Neural progenitor cell (in vitro differentiated cells): ENCODE data around the gene OSBPL8. TPM values are rescaled to one million over a fixed set of nuclear protein-coding genes. Genes with fewer than 3 reads are reported as not detected.

ENCODE experiments used
- DNase-seq: peaks from one replicate; pipeline ENCODE4 v3.0.0-alpha.2; 2016; ENCODE audit warnings: low spot score
- H2AFZ ChIP-seq: fragments of 200-600 bp; sonication (generic); replicated peaks from 2 replicates; pipeline ENCODE4 v1.6.1; 2016; ENCODE audit warnings: antibody characterized with exemption
- H3F3A ChIP-seq: fragments of 200-600 bp; sonication (generic); 2 replicates; pipeline ENCODE4 v1.6.1; 2016; ENCODE audit warnings: antibody characterized with exemption, low read depth
- H3K27ac ChIP-seq: fragments of 200-600 bp; sonication (generic); 2 replicates; pipeline ENCODE4 v1.5.1; 2016; ENCODE audit warnings: mild to moderate bottlenecking
- H3K27me3 ChIP-seq: fragments of 200-600 bp; sonication (generic); 2 replicates; pipeline ENCODE4 v1.6.1; 2016; ENCODE audit warnings: mild to moderate bottlenecking, moderate library complexity
- H3K36me3 ChIP-seq: fragments of 200-600 bp; sonication (generic); 2 replicates; pipeline ENCODE4 v1.5.1; 2016
- H3K4me1 ChIP-seq: fragments of 200-600 bp; sonication (generic); 2 replicates; pipeline ENCODE4 v1.6.1; 2016; ENCODE audit warnings: mixed run types
- H3K4me2 ChIP-seq: fragments of 200-600 bp; sonication (generic); 2 replicates; pipeline ENCODE4 v1.6.1; 2016
- H3K4me3 ChIP-seq: fragments of 200-600 bp; sonication (generic); 2 replicates; pipeline ENCODE4 v1.5.1; 2016
- H3K79me2 ChIP-seq: fragments of 200-600 bp; sonication (generic); 2 replicates; pipeline ENCODE4 v1.6.1; 2016; ENCODE audit warnings: low read depth
- H3K9ac ChIP-seq: fragments of 200-600 bp; sonication (generic); 2 replicates; pipeline ENCODE4 v1.6.1; 2016
- H3K9me3 ChIP-seq: fragments of 200-600 bp; sonication (generic); 2 replicates; pipeline ENCODE4 v1.5.1; 2016; ENCODE audit warnings: low read depth
- H4K20me1 ChIP-seq: fragments of 200-600 bp; sonication (generic); 2 replicates; pipeline ENCODE4 v1.6.1; 2016; ENCODE audit warnings: low read depth
- H3K27ac Mint-ChIP-seq: 3 replicates; pipeline ENCODE4 v1.8.0; 2021; ENCODE audit warnings: mixed read lengths
- H3K27me3 Mint-ChIP-seq: 2 replicates; pipeline ENCODE4 v1.8.0; 2022; ENCODE audit warnings: low read depth, mild to moderate bottlenecking, inconsistent platforms, moderate library complexity, mixed read lengths; ENCODE audit not compliant: insufficient read depth
- H3K36me3 Mint-ChIP-seq: 3 replicates; pipeline ENCODE4 v1.8.0; 2021; ENCODE audit warnings: mixed read lengths
- H3K4me1 Mint-ChIP-seq: 3 replicates; pipeline ENCODE4 v1.8.0; 2021; ENCODE audit warnings: mixed read lengths
- H3K4me3 Mint-ChIP-seq: 3 replicates; pipeline ENCODE4 v1.8.0; 2021; ENCODE audit warnings: mild to moderate bottlenecking, moderate library complexity, mixed read lengths
- H3K9me3 Mint-ChIP-seq: 3 replicates; pipeline ENCODE4 v1.8.0; 2020; ENCODE audit warnings: mixed read lengths
- CTCF ChIP-seq: fragments of 200-600 bp; sonication (generic); IDR thresholded peaks from 2 replicates; pipeline ENCODE4 v1.5.1; 2017; ENCODE audit warnings: antibody characterized with exemption, mild to moderate bottlenecking
- EZH2 ChIP-seq: fragments of 200-600 bp; sonication (generic); IDR thresholded peaks from 2 replicates; pipeline ENCODE4 v1.6.1; 2017; ENCODE audit warnings: antibody characterized with exemption, mild to moderate bottlenecking, moderate library complexity
- EZH2phosphoT487 ChIP-seq: fragments of 200-600 bp; sonication (generic); IDR thresholded peaks from 2 replicates; pipeline ENCODE4 v1.6.1; 2017; ENCODE audit warnings: antibody characterized with exemption
- total RNA-seq: library from RNA; depleted of rRNA; stranded (reverse); fragments of >200 nt; gene quantifications from 2 replicates; pipeline ENCODE4 v1.2.3, GENCODE V29; 2015; ENCODE audit warnings: low replicate concordance

OSBPL8 gene
- total RNA-seq, 1 donor from 2014 or later = 93.6 TPM

GRCh38 chr12:76568888-76569551 lies 9.4 kb upstream of the OSBPL8 start:
- DNase-seq = no peak
- no peaks in the 10 kb centered on the region for H3K9me3 ChIP-seq
- peaks cover 5% of the 10 kb centered on the region for H3K4me1 Mint-ChIP-seq
- H3F3A ChIP-seq = no peaks in the 10 kb centered on the region
- H3K9me3 Mint-ChIP-seq = peaks cover 11% of the 10 kb centered on the region
- peaks cover 3% of the 10 kb centered on the region for H3K36me3 Mint-ChIP-seq
- TF ChIP-seq CTCF (no peak), EZH2 (no peak), EZH2phosphoT487 (no peak)
- no peak overlapping the region for H3K4me3 Mint-ChIP-seq
- H4K20me1 ChIP-seq = no peaks in the 10 kb centered on the region
- no peaks in the 10 kb centered on the region for H3K27me3 Mint-ChIP-seq
- H3K4me2 ChIP-seq = no peak overlapping the region
- H3K27ac Mint-ChIP-seq = no peak overlapping the region
- no peaks in the 10 kb centered on the region for H3K79me2 ChIP-seq
- no peaks in the 10 kb centered on the region for H3K27me3 ChIP-seq
- no peak overlapping the region for H2AFZ ChIP-seq
- H3K4me1 ChIP-seq = no peaks in the 10 kb centered on the region
- no peak overlapping the region for H3K27ac ChIP-seq
- H3K9ac ChIP-seq = no peak overlapping the region
- H3K4me3 ChIP-seq = no peak overlapping the region
- H3K36me3 ChIP-seq = no peaks in the 10 kb centered on the region

GRCh38 chr12:76568130-76568529 lies 8.6 kb upstream of the OSBPL8 start:
- Histone ChIP-seq H3K27me3 (no peaks in the 10 kb centered on the region), H3K9ac (no peak overlapping the region), H3K4me1 (peaks cover under 1% of the 10 kb centered on the region), H3K4me2 (no peak overlapping the region), H3K9me3 (no peaks in the 10 kb centered on the region), H3K4me3 (no peak overlapping the region), H4K20me1 (no peaks in the 10 kb centered on the region), H3F3A (no peaks in the 10 kb centered on the region), H3K79me2 (no peaks in the 10 kb centered on the region), H3K36me3 (no peaks in the 10 kb centered on the region), H2AFZ (no peak overlapping the region), H3K27ac (no peak overlapping the region)
- H3K4me1 Mint-ChIP-seq = peaks cover 5% of the 10 kb centered on the region
- H3K36me3 Mint-ChIP-seq = peaks cover 3% of the 10 kb centered on the region
- no peak for DNase-seq
- no peak for TF ChIP-seq CTCF
- no peak for TF ChIP-seq EZH2
- no peak for TF ChIP-seq EZH2phosphoT487
- peaks cover 8% of the 10 kb centered on the region for H3K9me3 Mint-ChIP-seq
- H3K27ac Mint-ChIP-seq = no peak overlapping the region
- H3K27me3 Mint-ChIP-seq = no peaks in the 10 kb centered on the region
- H3K4me3 Mint-ChIP-seq = no peak overlapping the region

GRCh38 chr12:76563061-76563460 lies 3.5 kb upstream of the OSBPL8 start:
- no peaks in the 10 kb centered on the region for H3K27me3 ChIP-seq
- H3K79me2 ChIP-seq = peaks cover 9% of the 10 kb centered on the region
- no peaks in the 10 kb centered on the region for H3K9me3 Mint-ChIP-seq
- H3K27ac ChIP-seq = no peak overlapping the region
- H3K4me3 ChIP-seq = no peak overlapping the region
- no peak overlapping the region for H3K4me3 Mint-ChIP-seq
- peak overlapping the region; percentile 64 for H2AFZ ChIP-seq
- H3K4me2 ChIP-seq = no peak overlapping the region
- H3K4me1 ChIP-seq = peaks cover 26% of the 10 kb centered on the region
- peaks cover 19% of the 10 kb centered on the region for H3K4me1 Mint-ChIP-seq
- H3K9me3 ChIP-seq = no peaks in the 10 kb centered on the region
- H3F3A ChIP-seq = peaks cover 26% of the 10 kb centered on the region
- H4K20me1 ChIP-seq = peaks cover 3% of the 10 kb centered on the region
- TF ChIP-seq CTCF = no peak
- no peak for TF ChIP-seq EZH2
- TF ChIP-seq EZH2phosphoT487 = no peak
- no peaks in the 10 kb centered on the region for H3K36me3 ChIP-seq
- DNase-seq = no peak
- H3K9ac ChIP-seq = no peak overlapping the region
- H3K36me3 Mint-ChIP-seq = no peaks in the 10 kb centered on the region
- no peaks in the 10 kb centered on the region for H3K27me3 Mint-ChIP-seq
- no peak overlapping the region for H3K27ac Mint-ChIP-seq
